Fibroblast of upper back skin (primary cell): ENCODE measurements around the gene SNX2.
"Not testable (repeated sequence)": the region's sequence is repeated elsewhere in the genome, so short reads cannot be mapped to it uniquely, and the experiment has no call there.

ENCODE experiments used
- DNase-seq: peaks from one replicate; pipeline ENCODE4 v3.0.0-alpha.2; 2013

The SNX2 gene

GRCh38 chr5:122844910-122845228 lies 70.0 kb downstream of the SNX2 start:
- DNase-seq, result no peak

- DNase-seq, result peak; percentile 62
Measured at GRCh38 chr5:122845229-122846050, 70.6 kb downstream of the SNX2 start, which contains the start of gene SNX24. Gene SNX24 (plus strand): TSS chr5:122845613. CDS start chr5:122845634, 21 bp downstream.

GRCh38 chr5:122846051-122846550 lies 71.2 kb downstream of the SNX2 start:
- peak; percentile 80 for DNase-seq

DNA sequence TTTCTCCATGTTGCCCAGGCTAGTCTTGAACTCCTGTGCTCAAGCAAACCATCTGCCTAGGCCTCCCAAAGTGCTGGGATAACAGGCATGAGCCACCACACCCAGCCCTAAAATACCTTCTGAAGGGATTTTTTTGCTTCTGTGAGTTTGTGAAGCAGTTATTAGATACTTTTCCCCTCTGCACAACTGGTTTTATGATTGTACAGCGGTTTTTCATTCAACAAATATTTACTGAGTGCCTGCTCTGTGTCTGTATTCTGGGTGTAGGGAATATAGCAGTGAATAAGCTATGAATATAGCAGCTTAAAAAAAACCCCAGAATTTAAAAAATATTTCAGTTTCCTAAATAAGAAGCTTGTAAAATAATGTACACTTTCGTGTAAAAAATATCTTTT lies 72.8 kb downstream of the SNX2 start:
- DNase-seq, result no peak

- peak; percentile 77 for DNase-seq
Measured at GRCh38 chr5:122849771-122850170, 74.9 kb downstream of the SNX2 start.

DNA sequence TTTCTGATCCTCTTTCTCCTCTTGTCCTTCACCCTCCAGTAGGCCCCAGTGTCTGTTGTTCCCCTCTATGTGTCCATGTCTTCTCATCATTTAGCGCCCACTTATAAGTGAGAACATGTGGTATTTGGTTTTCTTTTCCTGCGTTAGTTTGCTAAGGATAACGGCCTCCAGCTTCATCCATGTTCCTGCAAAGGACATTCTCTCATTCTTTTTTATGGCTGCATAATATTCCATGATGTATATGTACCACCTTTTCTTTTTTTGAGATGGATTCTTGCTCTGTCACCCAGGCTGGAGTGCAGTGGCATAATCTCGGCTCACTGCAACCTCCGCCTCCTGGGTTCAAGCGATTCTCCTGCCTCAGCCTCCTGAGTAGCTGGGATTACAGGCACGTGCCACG lies 82.7 kb downstream of the SNX2 start:
- not testable (repeated sequence) for DNase-seq

- DNase-seq, result peak; percentile 60
Measured at GRCh38 chr5:122858451-122858850, 83.6 kb downstream of the SNX2 start.

- no peak for DNase-seq
Measured at GRCh38 chr5:122863240-122863639, 88.4 kb downstream of the SNX2 start.

DNA sequence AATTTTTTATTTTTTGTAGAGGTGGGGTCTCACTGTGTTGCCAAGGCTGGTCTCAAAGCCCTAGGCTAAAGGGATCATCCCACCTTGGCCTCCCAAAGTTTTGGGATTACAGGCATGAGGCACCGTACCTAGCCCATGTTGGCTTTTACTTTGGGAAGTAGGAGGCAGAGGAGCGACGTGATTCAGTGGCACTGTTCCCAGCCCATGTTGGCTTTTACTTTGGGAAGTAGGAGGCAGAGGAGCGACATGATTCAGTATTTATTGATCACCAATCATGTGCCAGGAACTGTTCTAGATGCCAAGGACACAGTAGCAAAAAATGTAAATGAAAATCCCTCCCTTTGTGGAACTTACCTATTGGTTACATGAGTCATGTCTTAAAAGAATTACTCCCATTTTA lies 88.8 kb downstream of the SNX2 start:
- no peak for DNase-seq

DNA sequence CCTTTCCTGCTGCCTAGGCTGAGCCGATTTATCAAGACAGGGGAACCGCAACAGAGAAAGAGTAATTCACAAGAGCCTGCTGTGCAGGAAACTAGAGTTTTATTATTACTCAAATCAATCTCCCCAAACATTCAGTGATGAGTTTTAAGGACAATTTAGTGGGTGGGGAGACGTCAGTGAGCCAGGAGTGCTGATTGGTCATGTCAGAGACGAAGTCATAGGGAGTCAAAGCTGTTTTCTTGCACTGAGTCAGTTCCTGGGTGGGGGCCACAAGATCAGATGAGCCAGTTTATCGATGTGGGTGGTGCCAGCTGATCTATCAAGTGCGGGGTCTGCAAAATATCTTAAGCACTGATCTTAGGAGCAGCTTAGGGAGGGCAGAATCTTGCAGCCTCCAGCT lies 89.5 kb downstream of the SNX2 start:
- no peak for DNase-seq

DNA sequence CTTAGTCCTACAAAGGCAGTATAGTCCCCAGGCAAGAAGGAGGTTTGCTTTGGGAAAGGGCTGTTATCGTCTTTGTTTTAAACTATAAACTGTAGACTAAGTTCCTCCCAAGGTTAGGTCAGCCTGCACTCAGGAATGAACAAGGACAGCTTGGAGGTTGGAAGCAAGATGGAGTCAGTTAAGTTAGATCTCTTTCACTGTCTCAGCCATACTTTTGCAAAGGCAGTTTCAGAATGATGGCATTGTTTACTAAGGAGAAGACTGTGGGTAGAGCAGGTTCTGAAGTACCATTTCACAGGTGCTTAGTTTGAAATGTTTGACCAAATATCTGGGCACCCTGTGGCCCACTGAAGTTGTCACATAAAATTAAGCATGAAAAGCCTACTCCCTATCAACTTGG lies 90.0 kb downstream of the SNX2 start:
- no peak for DNase-seq

GRCh38 chr5:122870219-122870856 lies 95.5 kb downstream of the SNX2 start:
- DNase-seq, result peak; percentile 68

- DNase-seq, result peak; percentile 22
Measured at GRCh38 chr5:122871661-122872060, 96.8 kb downstream of the SNX2 start.

- no peak for DNase-seq
Measured at GRCh38 chr5:122874179-122874875, 99.4 kb downstream of the SNX2 start.

- no peak for DNase-seq
Measured at GRCh38 chr5:122877518-122877917, 102.6 kb downstream of the SNX2 start.

GRCh38 chr5:122879076-122879475 lies 104.2 kb downstream of the SNX2 start:
- no peak for DNase-seq
